HG03442 (cell line): Measurements from ENCODE around the gene HELLS.
A peak's percentile ranks its signal among the peaks of the same experiment; 100 is the strongest.
"Not testable (repeated sequence)": the region's sequence is repeated elsewhere in the genome, so short reads cannot be mapped to it uniquely, and the experiment has no call there.

Experiments used
- ATAC-seq: cut with Tn5 transposase; IDR thresholded peaks from one replicate; pipeline ENCODE4 v1.9.1; 2021; ENCODE audit warnings: mild to moderate bottlenecking, moderate library complexity; ENCODE audit not compliant: unreplicated experiment

HELLS gene

GRCh38 chr10:94607111-94607510 is 61.5 kb downstream of the HELLS start:
- ATAC-seq: peak; percentile 89

- no peak for ATAC-seq
Measured at GRCh38 chr10:94608559-94608958, 63.0 kb downstream of the HELLS start.

GRCh38 chr10:94614558-94614957 is 69.0 kb downstream of the HELLS start:
- ATAC-seq: no peak

GRCh38 chr10:94617389-94617944 is 71.9 kb downstream of the HELLS start:
- no peak for ATAC-seq

- ATAC-seq: no peak
Measured at GRCh38 chr10:94622666-94623205, 77.1 kb downstream of the HELLS start.

- ATAC-seq: no peak
Measured at GRCh38 chr10:94623572-94623971, 78.0 kb downstream of the HELLS start.

- no peak for ATAC-seq
Measured at GRCh38 chr10:94626476-94626875, 80.9 kb downstream of the HELLS start.

GRCh38 chr10:94627511-94627910 is 81.9 kb downstream of the HELLS start:
- ATAC-seq: no peak

- no peak for ATAC-seq
Measured at GRCh38 chr10:94630017-94630688, 84.6 kb downstream of the HELLS start.

- no peak for ATAC-seq
Measured at GRCh38 chr10:94631077-94631875, 85.7 kb downstream of the HELLS start.

- no peak for ATAC-seq
Measured at GRCh38 chr10:94632954-94633353, 87.4 kb downstream of the HELLS start.

GRCh38 chr10:94638097-94638496 is 92.5 kb downstream of the HELLS start:
- ATAC-seq: not testable (repeated sequence)

- no peak for ATAC-seq
Measured at GRCh38 chr10:94639902-94640301, 94.3 kb downstream of the HELLS start.

GRCh38 chr10:94640562-94640961 is 95.0 kb downstream of the HELLS start:
- ATAC-seq: no peak

- ATAC-seq: no peak
Measured at GRCh38 chr10:94641480-94641879, 95.9 kb downstream of the HELLS start.

GRCh38 chr10:94644352-94644751 is 98.8 kb downstream of the HELLS start:
- ATAC-seq: no peak

- ATAC-seq: no peak
Measured at GRCh38 chr10:94645285-94645684, 99.7 kb downstream of the HELLS start.
